Fibroblast of skin of left quadriceps (primary cell): Measurements from ENCODE around the gene RINL.
A peak's percentile ranks its signal among the peaks of the same experiment; 100 is the strongest.

ENCODE experiments used
- DNase-seq, 2 experiments: peaks; one replicate each; pipeline ENCODE4 v3.0.0-alpha.2; 2013; ENCODE audit warnings: low read depth in 2 of 2

Gene RINL

DNA sequence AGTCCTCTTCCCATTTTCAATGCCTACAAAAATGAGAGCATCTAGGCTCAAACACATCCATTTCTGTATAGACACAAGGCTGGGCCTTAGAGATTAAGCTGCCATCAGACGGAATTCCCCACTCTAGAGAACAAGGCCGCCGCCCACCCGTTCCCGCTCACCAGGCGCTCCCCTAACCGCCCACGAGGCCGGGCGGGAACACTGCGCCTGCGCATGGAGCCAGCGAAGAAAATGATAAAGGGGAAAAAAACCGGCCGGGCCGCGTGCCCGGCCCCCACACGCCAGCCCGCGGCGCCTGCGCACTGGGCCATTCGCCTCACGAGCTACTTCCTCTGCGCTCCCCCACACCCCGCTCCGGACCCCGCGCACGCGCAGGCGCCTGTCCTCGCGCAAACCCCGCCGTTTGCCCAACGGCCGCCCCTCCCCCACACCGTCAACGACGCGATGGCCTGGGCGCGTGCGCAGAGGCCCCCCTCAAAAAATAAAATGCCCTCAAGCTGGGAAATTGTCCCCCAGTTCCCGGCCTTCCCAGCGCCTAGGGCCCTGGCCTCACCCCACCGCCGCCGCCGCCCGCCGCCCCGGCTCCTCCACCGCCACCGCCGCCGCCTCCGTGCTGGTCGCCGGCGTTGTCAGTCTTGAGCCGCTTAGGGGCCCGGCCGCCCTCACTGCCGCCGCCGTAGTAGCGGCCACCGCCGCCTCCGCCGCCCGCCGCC, 28.8 kb downstream of the RINL start:
- peak; percentile 88 to 90 for DNase-seq

DNA sequence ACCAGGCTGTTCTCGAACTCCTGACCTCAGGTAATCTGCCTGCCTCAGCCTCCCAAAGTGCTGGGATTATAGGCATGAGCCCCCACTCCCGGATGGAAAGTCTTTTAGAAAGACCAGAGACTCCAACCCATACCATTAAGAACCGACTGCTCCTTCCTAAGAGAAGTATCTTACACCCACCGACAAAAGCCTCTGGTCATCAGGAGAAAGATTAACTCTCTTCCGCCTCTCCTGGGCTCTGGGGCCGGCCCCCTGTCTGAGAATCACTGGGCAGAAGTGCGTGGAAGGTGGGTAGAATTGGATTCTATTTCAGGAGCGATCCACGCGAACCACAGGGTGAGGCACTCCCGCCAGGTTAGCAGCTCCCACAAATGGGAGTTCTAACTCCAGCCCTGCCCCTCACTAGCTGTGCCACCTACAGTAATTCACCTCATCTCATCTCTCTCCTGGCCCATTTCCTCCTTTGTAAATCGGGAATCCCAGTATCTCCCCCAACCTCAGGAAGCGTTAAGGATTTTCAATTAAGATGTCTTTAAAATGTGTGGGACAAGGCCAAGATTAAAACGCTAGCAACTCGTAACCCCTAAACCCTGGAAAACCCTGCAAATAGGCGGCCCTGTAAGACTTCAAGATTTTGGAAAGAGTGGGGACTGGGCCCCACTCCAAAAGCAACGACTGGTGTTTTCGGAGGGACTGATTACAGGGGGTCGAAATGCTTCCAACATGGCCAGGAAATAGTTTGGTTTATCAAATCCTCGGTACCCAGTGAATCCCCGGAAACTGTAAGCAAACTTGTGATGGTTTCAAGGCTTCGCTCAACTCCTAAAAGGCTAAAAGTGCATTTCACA, 29.6 kb downstream of the RINL start:
- no peak for DNase-seq

- DNase-seq, result no peak
Observed at GRCh38 chr19:38846097-38846496, 32.0 kb downstream of the RINL start.

GRCh38 chr19:38845374-38846024, 32.6 kb downstream of the RINL start:
- no peak for DNase-seq

DNA sequence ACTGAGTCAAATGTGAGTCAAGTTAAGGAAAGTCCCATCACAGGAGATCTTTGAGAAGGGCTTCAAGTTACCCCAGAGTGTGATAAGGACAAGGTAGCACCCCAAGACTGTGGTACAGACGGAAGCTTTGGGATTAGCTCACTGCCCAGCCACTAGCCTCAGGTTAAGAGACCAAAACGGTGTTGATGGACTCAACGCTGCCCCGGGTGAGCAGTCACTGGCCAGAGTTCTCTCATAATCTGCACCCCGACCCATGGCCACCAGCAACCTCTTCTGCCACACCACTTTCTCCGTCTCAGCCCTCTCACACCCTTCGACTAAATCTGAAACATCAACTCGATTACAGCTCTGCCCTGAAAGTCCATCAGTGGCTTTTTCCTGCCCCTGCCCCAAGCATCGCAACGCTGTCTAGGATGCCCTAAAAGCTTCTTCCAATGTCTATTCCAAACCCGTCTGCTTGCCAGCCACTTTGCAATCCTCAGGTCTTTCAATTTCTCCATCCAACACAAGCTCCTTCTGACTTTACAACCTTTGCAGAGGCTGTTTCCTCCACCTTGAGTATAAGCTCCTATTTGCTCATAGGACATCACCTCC, 33.9 kb downstream of the RINL start:
- DNase-seq, result no peak

DNA sequence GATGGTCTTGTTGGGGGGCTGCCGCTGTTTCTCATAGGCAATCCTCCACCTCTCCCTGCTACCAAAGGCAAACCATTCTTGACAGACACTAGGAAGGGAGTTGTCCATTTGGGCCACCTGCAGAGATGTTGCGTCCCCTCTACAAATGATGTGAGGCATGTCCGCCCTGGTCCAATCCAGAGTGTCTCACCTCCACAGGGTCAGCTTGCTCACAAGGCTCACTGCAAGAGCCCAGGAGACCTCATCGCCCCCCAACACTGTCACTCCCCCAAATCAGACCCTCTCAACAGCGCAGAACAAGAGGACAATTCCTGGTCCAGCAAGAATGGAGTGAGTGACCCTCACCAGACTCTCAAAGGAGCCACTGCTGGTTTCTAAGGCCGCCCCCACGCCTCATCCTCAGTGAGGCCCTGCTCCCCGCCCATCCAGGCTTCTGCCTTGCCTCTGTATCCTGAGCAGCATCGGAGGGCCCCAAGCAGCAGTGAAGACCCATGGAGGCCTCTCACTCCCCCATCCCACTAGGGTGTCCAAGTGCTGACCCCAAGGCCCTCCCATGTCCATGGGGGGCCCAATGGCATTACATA, 34.8 kb downstream of the RINL start:
- DNase-seq, result no peak

DNA sequence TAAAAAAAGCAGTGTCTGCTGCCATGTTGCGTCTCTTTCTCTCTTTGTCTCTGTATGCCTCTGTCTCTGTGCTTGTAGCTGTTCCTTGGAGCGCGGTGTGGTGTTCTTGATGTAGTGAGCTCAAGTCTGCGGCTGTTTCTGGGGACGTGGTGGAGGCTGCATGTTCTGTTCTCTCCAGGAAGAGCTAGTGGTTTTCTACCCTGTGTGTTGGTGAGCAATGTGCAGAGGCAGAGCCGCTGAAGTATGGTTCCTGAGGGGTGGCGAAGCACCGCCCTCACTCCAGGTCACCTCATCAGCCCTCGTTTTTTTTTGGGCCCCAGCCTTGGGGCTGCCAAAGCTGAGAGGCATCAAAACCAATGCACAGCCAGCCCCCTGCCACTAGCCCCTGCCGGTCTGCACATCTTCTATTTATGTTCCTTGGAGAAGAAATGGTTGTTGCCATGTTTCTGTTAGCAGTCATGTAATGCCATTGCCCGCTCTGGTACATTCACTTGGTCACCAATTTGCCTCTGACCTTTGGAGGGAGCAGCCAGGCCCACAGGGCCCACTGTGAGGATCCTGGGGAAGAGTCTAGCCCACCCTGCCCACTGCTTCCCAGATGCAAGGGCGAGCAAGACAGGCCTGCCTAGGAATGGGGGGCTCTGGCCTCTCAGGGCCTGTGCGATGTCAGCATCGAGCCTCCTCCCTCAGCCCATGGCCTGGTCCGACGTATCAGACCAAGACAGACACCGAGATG, 35.5 kb downstream of the RINL start:
- no peak for DNase-seq

- no peak for DNase-seq
Observed at GRCh38 chr19:38841787-38842438, 36.2 kb downstream of the RINL start.

DNA sequence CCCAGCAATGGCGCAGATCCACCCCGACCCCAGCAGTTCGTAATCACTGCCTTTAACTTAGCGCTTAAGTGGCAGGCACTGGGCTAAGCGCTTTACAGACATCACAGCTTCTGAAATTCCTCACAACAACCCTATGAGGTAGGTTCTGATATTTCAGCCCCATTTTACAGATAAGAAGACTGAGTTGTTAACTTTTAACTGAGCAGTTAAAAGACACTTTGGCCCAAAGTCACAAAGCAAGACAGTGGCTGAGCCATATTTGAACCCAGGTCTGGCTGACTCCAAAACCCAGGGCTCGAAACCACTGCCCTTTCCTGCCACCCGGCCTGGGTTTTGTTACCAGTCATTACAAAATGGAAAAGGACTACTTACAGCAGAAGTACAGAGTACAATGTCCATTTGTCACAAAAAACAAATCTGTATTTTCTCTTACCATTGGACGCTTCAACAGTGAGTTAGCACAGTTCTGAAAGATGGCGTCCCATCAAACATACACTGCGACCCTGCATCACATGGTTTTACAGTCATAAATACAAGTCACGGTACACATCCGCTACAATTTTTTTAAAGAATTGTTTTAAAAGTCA, 36.8 kb downstream of the RINL start:
- no peak for DNase-seq

DNA sequence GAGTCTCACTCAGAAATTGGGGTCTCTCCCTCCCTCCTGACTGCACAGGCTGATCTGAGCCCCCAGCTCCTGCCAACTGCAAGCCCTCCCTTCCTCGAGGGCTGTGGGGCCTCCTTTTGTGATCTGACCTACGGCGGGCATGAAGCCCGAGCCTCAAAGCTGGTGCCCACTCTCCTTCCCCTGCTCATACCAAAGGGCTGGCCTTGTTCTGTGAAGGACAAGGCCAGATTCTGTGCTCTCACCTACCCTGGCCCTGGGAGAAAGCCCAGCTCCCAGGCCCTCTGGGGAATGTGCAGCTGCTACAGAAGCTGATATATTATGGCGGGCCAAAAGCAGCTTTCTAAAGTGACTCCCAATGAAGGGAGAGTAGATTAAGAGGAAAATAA, 37.5 kb downstream of the RINL start:
- no peak for DNase-seq

DNA sequence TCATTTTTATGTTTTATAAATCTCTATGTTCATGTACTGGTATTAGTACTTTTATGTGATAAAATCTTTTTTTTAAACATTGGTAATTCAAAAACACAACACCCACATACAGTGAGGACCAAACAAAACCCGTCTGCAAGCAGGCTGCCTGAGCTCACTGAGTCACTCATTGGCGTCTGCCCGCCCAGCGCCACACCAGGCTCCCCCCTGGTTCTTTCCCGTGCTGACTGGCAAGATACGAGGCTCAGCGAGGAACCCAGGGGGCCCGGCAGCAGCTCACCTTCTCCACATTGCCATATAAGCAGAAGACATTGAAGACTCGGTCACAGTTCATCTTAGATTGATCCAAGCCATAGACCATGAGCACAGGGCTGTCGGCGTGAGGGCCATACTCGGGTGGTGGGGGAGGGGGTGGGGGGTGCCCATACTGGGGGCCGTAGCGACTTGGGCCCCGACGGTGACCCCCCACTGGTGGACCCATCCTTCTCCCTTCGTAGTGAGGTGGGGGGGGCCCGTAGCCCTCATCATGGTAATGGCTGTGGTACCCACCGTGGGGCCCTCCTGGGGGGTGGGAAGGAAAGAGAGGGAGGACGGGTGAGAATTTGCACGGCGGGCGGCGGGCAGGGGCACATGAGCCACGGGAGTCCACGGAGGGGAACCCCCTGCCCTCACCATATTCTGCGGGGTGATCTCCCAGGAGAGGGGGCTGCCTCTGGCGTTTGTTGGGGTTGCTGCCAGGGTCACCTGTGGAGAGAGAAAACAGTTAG, 38.1 kb downstream of the RINL start:
- DNase-seq, result no peak

DNA sequence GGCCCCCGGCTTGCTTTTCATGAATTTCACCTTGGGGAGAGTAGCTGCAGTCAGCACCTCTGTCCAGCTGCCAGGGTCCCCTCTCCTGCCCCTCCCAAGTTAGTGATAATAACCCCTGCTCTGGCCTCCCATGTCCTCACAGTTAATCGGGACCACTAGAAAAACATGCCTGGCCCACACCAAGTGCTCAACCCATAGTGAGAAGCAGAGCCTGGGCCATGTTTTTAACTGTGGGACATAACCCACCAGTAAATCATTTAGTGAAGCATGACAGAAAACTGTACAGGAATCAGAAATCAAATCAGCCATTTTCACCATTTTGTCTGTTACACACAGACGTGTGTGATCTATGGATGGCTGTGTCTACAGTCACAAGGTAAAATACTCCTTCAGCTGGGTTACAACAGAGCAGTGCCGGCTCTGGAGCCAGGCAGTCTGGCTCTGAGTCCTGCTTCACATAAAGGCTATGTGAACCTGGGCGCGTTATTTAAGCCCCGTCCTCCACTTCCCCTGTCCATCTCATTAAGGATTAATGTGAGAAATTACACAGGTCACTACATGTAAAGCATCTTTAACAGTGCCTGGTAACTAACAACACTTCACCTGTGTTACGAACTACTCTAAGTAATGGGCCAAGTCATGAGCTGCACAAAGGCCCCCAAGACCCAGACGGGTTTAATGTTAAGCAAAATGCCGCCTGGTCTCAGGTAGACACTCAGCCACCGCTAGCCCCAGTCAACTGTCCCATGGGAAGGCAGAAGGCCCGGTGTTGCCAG, 38.9 kb downstream of the RINL start:
- DNase-seq, result no peak

DNA sequence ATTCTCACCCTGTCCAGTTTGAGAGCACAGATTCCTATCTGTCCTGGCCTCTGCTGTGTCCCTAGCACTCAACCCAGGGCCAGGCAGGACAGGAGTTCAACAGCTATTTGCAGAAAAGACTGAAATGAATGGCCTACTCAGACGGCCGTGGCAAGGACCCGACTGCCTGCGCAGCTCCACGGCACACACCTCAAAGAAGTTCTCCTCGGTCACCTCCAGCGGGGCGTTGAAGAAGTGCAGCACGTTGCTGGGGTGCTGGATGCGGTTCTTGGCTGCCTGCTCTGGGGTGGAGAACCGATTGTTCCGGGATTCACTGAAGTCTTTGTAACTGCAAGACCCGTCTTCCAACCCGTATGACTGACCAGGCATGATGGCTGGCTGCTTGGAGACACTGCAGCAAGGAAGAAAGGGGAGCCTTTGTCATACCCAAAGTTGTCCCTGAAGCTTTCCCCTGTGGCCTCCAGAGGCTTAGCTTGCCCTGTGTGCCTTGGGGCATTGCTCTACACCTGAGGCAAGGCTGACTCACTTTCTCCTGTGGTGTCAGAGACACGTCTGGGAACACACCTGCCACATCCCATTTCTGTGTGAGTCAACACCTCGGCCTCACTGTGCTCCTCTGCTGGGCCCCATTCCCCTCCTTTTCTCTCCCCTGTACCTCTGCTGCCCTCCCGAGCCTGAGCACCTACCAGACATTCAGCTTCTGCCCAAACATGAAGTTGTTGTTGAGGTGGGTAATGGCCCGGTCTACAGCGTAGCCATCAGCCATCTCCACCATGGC, 39.7 kb downstream of the RINL start:
- DNase-seq, result no peak

DNA sequence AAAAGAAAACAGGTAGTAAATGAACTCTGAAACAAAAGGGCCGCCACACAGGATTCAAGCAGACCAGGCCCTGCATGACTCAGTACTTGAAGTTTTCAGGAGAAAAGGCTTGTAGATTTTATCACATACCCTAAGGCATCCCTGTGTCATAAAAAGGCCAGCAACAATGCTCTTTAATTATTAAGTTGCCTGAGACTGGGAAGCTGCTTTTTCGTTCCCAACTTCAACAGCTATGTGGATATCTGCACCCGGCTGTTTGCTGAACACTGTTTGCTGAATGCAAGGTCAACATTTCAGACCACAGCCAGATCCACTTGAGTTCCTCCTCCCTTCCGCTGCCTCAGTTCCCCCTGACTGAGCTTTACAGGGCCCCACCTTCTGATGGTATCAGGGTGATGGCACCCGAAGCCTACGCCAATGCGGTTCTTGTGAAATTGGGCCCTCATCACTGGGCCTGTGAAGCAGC, 40.4 kb downstream of the RINL start:
- DNase-seq, result no peak

- DNase-seq, result no peak
Observed at GRCh38 chr19:38836983-38837626, 41.0 kb downstream of the RINL start.

GRCh38 chr19:38836159-38836982, 41.7 kb downstream of the RINL start:
- no peak for DNase-seq

DNA sequence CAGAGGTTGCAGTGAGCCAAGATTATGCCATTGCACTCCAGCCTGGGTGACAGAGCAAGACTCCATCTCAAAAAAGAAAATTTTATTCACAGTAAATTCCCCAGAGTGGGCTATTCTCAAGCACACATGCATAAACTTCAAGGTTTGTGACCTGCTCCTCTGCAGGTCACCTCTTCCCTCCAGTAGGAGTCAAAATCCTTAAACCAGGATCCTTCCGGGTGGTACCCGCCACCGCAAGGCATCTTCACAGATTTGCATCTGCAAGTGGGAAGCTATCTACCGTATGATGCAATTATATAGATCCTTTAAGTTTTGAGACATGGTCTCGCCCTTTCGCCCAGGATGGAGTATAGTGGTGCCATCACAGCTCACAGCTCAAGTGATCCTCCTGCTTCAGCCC, 43.5 kb downstream of the RINL start:
- no peak for DNase-seq
